ENCODE results near the gene MTIF3. TPM values are rescaled to one million over a fixed set of nuclear protein-coding genes. Genes with fewer than 3 reads are reported as not detected.
"Not testable (repeated sequence)": the region's sequence is repeated elsewhere in the genome, so short reads cannot be mapped to it uniquely, and the experiment has no call there.

Gene MTIF3
- total RNA-seq, 3 donors from 2014 or later = 67.5 to 146 (median 72.7) TPM

GRCh38 chr13:27401210-27401609 is 49.2 kb downstream of the MTIF3 start:
- Histone ChIP-seq H3K4me1 (no peaks in the 10 kb centered on the region), H3K36me3 (no peaks in the 10 kb centered on the region), H3K27me3 (no peaks in the 10 kb centered on the region), H3K4me3 (no peak overlapping the region), H3K27ac (no peak overlapping the region), H3K9me3 (no peaks in the 10 kb centered on the region)
- no peak for TF ChIP-seq POLR2A (IDR thresholded peaks at IDR 0.05)
- DNase-seq (ENCODE audit: low spot score in 2 of 2) = no peak
- intact Hi-C loops (cut with DNase I; ENCODE audit: low total_unique reads) = no loop called here

GRCh38 chr13:27400405-27400804 is 50.0 kb downstream of the MTIF3 start:
- DNase-seq (ENCODE audit: low spot score in 2 of 2); H3K27me3 ChIP-seq; H3K4me3 ChIP-seq; intact Hi-C loops (cut with DNase I; ENCODE audit: low total_unique reads); H3K27ac ChIP-seq; H3K9me3 ChIP-seq; H3K4me1 ChIP-seq; H3K36me3 ChIP-seq: not testable (repeated sequence)

GRCh38 chr13:27398360-27398759 is 52.0 kb downstream of the MTIF3 start:
- no peaks in the 10 kb centered on the region for H3K36me3 ChIP-seq
- TF ChIP-seq POLR2A (IDR thresholded peaks at IDR 0.05) (no peak), CTCF (IDR thresholded peaks at IDR 0.05) (no peak), POLR2AphosphoS5 (IDR thresholded peaks at IDR 0.05) (no peak)

DNA sequence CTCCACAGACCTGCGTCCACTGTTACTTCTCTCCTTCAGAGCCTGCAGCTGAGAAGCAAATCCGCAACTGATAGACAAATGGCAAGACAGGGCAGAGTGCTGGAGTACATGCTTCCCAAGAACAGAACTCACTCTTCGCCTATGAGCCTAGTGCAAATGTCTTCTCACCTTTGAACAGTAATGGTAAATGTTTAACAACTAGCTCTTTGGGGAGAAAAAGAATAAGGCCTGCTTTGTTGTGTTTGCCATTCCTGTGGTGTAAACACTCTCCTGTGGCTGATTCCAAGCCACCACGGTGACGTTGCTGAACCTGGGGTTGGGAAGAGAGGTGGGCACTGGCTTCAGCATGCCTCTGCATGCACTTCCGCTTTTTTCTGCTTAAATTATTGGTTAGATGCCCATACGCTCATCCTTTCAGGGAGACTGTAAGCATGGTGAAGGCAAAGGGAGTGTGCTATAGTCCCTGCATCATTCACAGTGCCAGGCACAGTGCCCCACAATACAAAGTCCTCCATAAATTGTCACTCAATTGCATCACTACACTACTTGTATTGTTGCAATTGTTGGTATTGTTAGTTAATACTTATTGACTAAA is 54.0 kb downstream of the MTIF3 start:
- Histone ChIP-seq H3K9me3 (no peaks in the 10 kb centered on the region), H3K4me1 (no peaks in the 10 kb centered on the region), H3K4me3 (no peak overlapping the region), H3K36me3 (no peaks in the 10 kb centered on the region), H3K27ac (no peak overlapping the region), H3K27me3 (no peaks in the 10 kb centered on the region)
- intact Hi-C loops (cut with DNase I; ENCODE audit: low total_unique reads) = no loop called here
- no peak for DNase-seq (ENCODE audit: low spot score in 2 of 2)
- no peak for TF ChIP-seq CTCF (IDR thresholded peaks at IDR 0.05)
- no peak for TF ChIP-seq POLR2A (IDR thresholded peaks at IDR 0.05)
- no peak for TF ChIP-seq POLR2AphosphoS5 (IDR thresholded peaks at IDR 0.05)

More at GRCh38 chr13:27398360-27398759, 52.0 kb downstream of the MTIF3 start:
- intact Hi-C loops (cut with DNase I; ENCODE audit: low total_unique reads) = no loop called here
- Histone ChIP-seq H3K9me3 (no peaks in the 10 kb centered on the region), H3K4me1 (no peaks in the 10 kb centered on the region), H3K27ac (no peak overlapping the region), H3K4me3 (no peak overlapping the region), H3K27me3 (no peaks in the 10 kb centered on the region)
- no peak for DNase-seq (ENCODE audit: low spot score in 2 of 2)

GRCh38 chr13:27395007-27395510 is 55.3 kb downstream of the MTIF3 start:
- Histone ChIP-seq H3K4me3 (no peak overlapping the region), H3K27ac (no peak overlapping the region), H3K9me3 (no peaks in the 10 kb centered on the region), H3K36me3 (no peaks in the 10 kb centered on the region), H3K27me3 (no peaks in the 10 kb centered on the region), H3K4me1 (no peaks in the 10 kb centered on the region)
- TF ChIP-seq CTCF (IDR thresholded peaks at IDR 0.05) = no peak
- no peak for TF ChIP-seq POLR2A (IDR thresholded peaks at IDR 0.05)
- DNase-seq (ENCODE audit: low spot score in 2 of 2) = no peak
- intact Hi-C loops (cut with DNase I; ENCODE audit: low total_unique reads) = no loop called here

GRCh38 chr13:27393101-27393500 is 57.3 kb downstream of the MTIF3 start:
- H3K36me3 ChIP-seq = no peaks in the 10 kb centered on the region
- no peaks in the 10 kb centered on the region for H3K4me1 ChIP-seq
- H3K9me3 ChIP-seq = no peaks in the 10 kb centered on the region
- no peak overlapping the region for H3K27ac ChIP-seq
- H3K4me3 ChIP-seq = no peak overlapping the region
- no peak for DNase-seq (ENCODE audit: low spot score in 2 of 2)
- H3K27me3 ChIP-seq = no peaks in the 10 kb centered on the region
- TF ChIP-seq POLR2AphosphoS5 (IDR thresholded peaks at IDR 0.05) = no peak
- TF ChIP-seq CTCF (IDR thresholded peaks at IDR 0.05) = no peak
- no peak for TF ChIP-seq POLR2A (IDR thresholded peaks at IDR 0.05)
- intact Hi-C loops (cut with DNase I; ENCODE audit: low total_unique reads) = no loop called here

Measured in breast epithelium (tissue), 4 donors.